MV-4-11 (cell line): Measurements from ENCODE around the gene CRB1.
"Not testable (repeated sequence)": the region's sequence is repeated elsewhere in the genome, so short reads cannot be mapped to it uniquely, and the experiment has no call there.

Experiments
- DNase-seq: peaks from one replicate; lab custom pipeline; 2025; lab: John Stamatoyannopoulos, UW

Gene CRB1

DNA sequence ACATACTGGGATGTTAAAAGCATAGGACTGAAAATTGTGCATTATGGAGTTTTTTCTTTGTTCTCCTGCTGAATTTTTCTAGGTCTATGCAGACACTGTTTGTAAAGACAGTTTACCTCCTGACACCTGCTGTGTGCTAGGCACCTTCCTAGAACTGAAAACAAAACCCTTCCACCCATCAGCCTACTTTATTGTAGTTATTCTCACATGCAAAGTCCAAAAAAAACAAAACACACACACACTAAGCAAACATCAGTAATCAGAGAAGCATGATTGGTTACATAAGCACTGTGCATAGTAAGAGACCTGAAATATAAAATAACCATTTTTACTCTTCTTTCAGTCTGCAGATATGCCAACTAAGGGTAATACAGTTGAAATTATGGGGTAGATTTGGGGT lies 195.1 kb downstream of the CRB1 start:
- DNase-seq = no peak

DNA sequence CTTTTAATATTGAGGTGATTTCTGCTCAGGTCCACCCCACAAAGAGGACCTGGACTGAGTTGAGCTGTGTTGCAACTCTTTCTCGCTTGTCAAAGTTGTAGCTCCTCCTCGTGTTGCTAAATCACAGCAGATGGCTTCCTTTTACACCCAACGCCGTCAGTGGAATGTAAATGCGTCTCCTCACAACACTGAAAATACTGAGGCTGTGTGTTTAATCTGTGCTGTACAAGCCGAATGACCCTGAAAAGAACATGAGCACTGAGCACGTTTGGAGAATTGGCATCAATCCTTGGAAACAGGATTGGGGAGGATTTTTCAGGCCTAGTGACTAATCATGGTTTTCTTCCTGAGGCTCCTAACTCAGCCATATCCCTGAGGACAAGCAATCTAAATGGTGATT lies 196.0 kb downstream of the CRB1 start:
- no peak for DNase-seq

DNA sequence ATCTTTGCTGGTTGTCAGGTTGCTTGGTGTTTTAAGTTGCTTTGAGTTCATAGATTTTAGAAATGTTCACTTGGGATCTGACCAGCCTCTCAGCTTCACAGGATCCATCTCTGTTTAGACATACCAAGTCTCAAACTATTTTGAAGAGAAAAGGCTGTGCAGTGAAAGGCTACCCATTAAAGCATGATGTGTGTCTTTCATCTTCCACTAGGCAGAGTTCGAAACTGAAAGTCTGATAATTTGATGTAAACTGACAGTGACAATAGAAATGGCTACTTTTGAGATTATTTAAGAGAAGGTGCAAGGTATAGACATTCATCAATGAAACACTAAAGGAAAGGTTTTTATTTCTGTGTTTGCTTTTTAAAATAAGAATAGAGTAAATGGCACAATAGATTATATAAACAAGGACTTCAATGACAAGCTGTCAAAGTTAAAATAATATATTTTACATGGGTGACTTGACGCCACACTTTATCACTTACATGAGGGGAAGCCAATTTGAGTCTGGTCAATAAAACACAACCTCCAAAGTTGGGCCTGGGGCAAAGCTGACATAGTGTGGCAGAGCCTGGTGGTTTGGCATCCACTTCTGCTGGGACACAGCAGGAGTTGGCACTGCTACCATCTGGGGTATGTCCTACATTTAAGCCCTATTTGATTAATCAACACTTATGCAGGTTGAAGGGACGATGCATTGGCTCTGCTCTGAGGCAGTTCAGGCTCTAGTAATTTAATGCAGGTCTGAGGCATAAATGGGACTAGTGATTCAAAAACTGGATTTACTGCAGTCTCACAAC lies 197.7 kb downstream of the CRB1 start:
- no peak for DNase-seq

DNA sequence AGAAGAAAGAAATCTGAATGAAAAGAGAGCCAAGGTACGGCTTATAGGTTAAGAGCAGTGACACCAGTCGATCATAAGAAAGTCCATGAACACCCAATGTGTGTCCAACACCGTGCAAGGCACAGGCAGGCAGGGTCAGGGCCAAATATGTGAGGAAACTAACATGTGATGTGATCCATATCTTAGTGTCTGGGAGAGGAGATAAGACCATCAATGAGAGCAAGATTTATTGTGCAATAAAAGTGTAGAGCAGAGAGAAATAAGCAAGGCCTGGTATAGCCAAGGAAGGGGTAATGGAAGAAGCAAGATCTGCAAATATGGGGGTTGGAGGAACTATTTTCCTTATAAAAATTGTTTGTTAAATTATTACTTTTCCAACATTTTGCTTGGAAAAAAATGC lies 198.8 kb downstream of the CRB1 start:
- no peak for DNase-seq

DNA sequence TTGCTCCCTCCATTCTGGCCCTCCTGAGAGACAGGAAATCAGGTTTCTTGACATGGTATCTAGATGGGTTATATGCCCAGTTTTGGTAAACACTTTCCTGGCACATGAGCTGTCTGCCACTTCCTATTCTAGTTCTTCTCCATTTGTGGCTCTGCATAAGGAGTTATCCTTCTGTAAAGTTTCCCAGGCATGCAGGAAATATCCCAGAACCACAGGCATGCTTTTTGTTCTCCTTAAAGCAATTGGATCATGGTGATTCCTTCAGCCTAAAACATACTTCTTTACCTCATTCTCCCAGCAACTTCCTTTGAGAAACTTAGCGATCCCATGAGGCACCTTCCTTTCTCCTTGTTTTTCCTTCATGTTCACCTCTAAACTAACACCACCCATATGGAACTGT lies 199.8 kb downstream of the CRB1 start:
- no peak for DNase-seq

DNA sequence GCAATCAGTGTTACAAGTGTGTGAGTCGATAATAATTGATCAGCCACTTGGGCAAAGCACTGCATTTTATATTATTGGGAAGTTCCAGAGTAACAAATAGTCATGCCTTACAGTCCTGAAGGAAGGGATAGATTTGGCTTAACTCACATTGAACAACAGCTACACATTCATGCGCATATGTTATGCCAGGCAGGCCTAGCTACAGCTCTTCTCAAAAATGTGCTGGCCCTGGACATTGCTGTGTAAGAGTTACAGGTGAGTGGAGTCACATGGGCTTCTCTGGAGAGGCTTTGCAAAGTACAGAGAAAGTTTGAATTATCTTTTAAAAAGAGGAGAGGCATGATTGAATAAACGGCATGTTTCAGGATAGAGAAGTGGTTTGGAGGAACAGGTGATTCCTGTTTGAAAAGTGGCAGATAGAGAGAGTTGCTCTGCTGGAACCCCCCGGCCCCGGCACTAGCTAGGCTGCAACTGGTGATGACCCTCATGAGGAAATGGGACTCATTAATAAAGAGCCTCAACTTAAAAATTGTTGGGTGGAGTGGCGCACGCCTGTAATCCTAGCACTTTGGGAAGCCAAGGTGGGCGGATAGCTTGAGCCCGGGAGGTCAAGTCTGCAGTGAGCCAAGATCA lies 200.6 kb downstream of the CRB1 start:
- DNase-seq = no peak

DNA sequence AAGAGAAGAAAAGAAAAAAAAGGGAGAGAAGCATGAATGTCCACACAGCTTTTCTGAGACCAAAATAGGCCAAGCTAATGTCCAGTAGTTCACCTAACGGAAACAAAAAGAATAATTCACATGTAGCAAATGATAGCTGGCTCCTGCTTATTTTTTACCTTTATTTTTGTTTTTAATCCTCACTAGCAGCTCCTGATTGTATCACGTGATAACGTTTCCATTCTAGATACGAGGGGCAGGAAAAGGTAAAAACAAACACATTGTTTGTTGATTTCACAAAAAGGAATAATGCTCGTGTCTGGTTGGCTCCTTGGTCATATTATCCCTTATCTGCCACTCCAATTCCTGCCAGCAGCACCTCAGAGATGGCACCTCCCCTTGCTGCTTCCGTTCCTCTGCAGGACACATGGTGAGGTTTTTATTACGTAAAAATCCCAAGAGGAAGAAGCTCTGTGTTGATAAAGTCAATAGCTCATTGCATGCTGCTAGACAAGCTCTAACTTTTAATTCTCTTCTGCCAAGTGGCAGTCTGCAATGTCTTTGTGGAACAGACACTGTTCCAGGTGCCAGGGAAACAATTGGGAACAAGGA lies 201.7 kb downstream of the CRB1 start:
- DNase-seq = no peak

DNA sequence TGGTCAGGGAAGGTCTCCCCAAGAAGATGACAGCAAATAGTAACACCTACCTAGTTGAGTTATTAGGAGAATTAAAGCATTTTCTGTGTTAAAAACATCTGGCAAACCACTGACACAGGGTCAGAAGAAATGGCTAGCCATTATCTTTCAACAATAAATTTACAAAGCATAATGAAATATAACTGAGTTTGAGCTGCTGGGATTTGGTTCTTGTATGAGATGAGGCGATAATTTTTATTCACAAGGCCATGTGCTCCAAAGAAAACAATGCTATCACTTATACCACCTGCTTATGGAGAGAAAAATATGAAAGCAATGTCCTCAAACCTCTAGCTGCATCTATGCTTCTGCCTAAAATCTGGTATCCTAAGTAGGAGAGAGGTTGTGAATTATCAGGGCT lies 202.3 kb downstream of the CRB1 start:
- no peak for DNase-seq

DNA sequence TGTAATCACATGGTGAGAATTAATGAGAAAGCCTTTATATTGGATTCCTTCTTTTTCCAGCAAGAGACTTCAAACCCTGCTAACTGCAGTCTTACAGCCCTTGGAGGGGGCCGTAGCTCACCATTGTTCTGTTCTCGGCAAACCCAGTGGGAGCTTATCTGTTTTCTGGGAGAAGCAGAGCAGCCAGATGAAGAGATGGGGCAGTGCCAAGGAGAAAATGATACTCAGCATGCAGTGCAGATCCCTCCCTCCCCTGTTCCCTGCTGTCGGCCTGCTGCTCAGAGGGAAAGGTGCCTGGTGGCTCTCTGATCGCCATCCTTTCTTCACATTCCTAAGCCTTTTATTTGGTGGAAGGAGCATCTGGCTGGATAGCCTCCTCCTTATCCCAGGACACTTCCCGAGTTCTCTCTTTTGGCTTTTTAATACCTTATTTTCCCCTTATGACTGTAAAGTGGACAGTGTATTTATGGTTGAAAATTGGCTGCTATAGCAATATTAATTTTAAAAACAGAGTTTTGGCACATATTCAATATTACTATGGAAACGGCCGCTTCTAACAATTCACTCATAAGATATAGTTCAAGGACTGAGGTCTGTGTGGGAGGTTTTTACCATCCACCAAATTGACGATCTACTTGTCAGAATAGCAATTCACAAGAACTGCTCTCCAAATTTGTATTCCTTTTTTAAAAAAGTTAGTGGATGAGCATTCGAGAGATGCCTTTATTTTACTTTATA lies 203.4 kb downstream of the CRB1 start:
- DNase-seq = no peak

DNA sequence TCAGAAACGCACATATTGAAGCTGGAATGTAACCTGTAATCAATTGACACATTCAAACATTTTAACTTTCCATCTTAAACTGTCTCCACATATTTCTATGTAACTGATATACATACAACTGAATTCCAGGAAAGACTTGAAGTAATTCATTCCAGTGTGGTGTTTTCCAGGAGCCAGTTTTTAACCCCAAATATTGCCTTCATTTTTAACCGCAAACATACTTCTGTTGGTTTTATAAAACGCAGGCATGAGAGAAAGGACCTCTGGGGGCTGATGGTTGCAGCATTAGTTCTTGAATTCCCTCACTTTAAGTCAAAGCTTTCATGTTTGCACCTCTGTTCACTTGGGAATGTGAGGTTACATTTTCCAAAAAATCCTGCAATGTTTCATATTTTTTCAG lies 204.1 kb downstream of the CRB1 start:
- DNase-seq = no peak

DNA sequence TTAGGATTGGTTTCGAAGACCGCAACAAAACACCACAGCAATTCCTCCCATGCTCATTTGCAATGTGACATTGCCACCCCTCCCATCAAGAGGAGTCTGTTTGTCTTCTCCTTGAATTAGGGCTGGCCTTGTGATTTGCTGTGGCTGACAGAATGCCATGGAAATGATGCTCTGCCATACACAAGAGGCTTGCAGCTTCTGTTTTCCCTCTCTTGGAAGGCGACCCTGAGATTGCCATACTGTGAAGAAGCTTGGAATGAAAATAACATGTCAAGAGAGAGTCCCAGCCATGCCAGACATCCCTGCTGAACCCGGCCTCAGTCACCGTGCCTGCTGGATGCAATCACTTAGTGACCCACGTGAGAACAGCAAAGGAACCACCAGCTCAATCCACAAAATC lies 212.4 kb downstream of the CRB1 start:
- no peak for DNase-seq

DNA sequence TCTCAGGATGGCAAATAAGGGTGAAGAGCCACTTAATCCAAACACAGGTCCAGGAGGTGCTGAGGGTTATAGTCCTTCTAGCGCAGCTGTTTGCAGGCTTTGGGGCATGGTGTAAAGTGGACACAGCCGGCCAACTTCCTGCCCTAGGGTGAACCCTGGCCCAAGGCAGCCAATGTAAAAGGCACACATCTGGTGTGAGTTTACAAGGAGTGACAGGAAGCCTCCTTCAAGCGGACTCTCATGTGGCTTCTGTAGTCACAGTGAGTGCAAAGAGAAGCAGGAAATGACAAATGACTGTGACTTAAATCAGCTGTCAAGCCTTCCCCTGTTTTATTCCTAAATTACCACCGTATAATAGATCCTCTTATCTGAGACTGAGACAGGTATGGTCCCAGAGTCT lies 213.0 kb downstream of the CRB1 start:
- no peak for DNase-seq

DNA sequence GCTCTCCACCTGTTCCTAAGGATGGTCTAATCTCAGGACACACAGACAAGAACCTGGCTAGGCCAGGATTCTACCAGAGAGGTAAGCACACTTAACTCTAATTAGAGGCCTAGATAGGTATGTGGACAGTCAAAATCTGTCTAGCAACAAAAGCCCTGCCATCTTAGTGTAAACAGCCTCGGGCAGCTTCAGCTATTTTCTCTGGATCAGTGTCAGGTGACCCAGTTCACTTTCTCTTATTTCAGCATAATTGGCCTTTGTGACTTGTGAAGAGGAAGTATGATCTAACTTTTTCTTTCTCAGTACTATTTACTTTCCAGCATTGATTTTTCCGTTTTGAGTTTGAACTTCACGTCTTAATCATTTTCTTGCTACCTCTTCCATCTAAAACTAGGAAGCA lies 217.7 kb downstream of the CRB1 start:
- DNase-seq = no peak

DNA sequence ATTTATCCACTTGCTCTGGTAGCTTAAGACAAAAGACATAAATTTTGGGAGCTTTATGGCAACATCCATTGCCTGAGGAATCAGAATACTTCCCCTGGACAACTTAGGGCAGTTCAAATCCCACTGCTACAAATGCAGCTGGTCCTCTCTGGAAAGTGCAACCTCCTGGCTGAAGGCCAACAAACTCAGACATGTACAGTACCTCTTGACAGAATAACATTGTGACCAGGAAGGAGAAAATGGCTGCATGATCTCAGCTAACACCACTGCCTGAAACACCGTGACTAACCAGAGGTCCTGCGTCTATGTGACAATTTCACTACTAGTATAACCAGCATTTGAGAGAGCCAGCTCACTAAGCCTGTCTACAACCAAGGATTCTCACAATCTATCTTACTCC lies 218.9 kb downstream of the CRB1 start:
- DNase-seq = no peak

DNA sequence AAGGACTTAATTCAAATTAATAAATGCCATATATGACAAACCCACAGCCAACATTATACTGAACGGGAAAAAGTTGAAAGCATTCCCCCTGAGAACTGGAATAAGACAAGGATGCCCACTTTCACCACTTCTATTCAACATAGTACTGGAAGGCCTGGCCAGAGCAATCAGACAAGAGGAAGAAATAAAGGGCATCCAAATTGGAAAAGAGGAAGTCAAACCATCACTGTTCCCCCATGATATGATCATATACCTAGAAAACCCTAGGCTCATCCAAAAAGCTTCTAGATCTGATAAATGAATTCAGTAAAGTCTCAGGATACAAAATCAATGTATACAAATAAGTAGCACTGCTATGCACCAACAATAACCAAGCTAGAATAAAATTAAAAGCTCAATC lies 223.5 kb downstream of the CRB1 start:
- not testable (repeated sequence) for DNase-seq

DNA sequence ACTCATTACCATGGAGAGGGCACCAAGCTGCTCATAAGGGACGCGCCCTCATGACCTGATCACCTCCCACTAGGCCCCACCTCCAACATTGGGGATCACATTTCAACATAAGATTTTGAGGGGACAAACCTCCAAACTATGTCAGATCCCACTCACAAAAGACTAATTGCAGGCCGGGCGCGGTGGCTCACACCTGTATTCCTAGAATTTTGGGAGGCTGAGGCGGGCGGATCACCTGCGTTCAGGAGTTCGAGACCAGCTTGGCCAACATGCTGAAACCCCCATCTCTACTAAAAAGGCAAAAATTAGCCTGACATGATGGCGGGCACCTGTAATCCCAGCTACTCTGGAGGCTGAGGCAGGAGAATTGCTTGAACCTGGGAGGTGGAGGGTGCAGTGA lies 228.7 kb downstream of the CRB1 start:
- no peak for DNase-seq

DNA sequence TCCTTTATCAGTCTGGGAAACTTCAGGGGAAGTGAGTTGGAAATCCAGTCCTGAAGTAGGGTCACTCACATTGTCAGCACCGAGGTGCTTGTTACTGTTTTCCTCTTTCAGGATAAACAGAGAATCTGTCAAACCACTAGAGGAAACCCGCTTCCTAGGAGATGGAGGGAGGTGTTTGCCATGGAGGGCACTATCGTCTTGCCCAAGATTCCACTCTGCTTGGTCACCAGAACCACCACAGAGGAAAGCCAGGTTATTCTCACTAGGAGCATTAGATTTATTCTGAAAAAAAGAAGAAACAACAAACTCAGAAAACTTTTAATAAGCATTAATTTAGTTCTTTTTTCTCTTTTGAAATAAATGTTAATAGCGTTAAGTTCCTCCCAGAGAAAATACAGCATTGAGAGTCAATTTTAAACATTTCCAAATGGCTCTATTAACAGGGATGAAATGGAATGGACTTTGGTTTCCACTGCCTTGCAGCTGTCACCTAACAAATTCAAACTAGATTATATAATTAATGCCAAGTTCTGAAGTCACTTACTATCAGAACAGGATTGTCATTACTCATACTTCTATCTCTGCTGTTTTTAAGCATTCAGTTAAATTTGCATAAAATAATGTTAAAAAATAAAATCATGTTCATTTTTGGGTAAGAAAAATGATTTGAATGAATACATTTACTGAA lies 242.8 kb downstream of the CRB1 start:
- no peak for DNase-seq

DNA sequence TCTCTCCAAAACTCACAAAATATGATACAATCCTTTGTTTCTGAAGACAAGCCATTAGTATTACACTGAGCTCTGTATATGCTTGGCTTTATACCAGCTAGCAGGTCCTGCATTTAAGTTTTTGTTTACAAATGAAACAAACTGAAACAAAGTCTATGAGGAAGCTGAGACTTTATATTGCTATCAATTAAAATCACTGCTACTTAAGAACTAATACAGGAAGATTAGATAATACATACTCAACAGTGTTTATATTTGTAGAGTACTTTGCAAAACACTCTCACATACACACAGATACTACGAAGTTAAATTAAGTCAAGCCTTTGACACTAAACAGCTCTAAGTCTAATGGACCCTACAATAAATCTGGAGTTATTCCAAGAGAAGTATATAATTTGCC lies 247.4 kb downstream of the CRB1 start:
- DNase-seq = no peak

DNA sequence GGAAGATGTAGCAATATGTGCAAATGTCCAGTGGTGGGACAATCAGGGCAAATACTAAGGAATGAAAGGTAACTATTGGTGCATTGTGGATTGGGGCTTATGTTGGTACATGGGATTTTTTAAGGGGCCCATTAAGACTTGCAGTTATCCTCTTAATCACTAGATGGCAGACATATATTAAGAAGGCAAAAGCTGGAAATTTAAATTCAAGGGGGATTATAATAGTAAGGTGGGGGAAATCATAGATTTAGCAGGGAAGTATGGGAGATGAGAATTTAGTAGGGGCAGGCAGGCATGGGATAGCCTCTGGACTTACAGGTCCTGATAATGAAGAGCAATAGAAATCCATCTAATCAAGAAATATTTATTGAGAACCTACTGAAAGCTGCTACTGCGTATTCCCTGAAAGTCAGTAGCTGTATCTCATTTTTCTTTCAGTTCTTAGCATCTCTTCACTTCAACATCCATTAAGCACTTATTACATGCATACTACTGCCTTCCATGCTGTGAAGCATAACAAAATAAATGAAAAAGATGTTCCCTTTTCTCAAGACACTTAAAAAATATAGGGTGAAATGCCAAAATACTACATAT lies 251.8 kb downstream of the CRB1 start:
- peak; percentile 11 for DNase-seq

DNA sequence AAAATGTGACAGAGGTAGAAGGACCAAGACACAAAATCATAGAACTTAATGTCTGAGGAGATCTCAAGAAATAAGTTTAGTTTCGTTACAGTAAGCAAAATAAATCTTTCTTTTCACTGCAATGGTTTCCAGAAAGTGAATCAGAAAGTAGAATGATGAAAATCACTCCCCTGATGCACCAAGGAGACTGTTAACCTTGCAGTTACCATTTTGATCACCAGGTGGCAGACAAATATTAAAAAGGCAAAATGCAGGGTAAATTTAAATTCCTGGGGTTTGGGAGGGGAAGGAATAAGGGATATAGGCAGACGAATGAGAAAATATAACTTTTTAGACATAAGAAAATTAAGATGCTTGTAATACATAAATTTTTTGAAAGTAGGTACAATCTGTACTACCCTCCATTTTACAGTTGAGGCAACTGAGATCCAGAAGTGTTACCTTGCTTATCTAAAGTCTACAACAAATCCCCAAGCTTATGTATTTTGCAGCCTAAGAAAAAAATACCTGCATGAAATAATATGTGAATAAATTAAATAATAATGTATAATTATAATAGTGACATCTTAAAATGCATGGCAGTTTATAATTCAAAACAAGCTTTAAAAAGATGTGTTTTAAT lies 253.2 kb downstream of the CRB1 start:
- DNase-seq = peak; percentile 12

DNA sequence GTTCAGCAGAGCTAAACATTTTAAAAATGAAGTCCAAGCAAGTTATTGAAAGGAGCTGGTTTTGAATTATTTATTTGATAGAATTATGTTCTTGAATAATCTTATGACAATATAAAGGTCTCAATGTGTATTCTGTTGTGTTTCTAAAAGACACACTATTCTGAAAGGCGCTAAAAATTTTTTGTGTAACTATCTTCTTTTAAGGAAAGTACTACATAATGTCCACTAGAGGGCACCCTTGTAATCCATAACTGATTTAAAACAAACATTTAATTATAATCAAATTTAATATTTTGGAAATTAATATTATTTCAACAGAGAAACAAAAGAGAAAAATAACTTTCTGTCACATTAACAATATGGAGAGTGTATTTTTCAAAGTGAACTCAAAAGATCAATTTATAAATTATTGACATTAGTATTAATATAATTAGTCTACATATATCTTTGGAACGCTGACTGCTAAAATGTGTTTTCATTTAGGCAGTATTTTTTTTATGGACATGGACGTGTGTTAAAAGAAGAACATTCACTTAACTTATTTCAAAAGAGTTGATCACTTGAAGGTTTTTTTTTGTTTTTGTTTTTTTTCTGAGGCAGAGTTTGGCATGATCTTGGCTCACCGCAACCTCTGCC lies 258.8 kb downstream of the CRB1 start:
- DNase-seq = peak; percentile 22
